8988T (cell line): Measurements from ENCODE around the gene ELAVL1.
"Not testable (repeated sequence)": the region's sequence is repeated elsewhere in the genome, so short reads cannot be mapped to it uniquely, and the experiment has no call there.

Experiments used
- DNase-seq: peaks from one replicate; pipeline ENCODE4 v3.0.0; 2011

Gene ELAVL1

GRCh38 chr19:7920519-7921301, 84.7 kb downstream of the ELAVL1 start:
- DNase-seq: peak; percentile 87

- DNase-seq: peak; percentile 89
These were observed 85.6 kb downstream of the ELAVL1 start, which contains the start of gene SNAPC2 for GRCh38 chr19:7919610-7920518. SNAPC2 (plus strand) TSS chr19:7920338; CDS start chr19:7920367, 29 bp downstream.

GRCh38 chr19:7918615-7919421, 86.6 kb downstream of the ELAVL1 start:
- DNase-seq: no peak

- not testable (repeated sequence) for DNase-seq
These were observed 87.3 kb downstream of the ELAVL1 start for GRCh38 chr19:7918062-7918614.

- no peak for DNase-seq
These were observed 88.0 kb downstream of the ELAVL1 start for GRCh38 chr19:7917267-7918061.

GRCh38 chr19:7916955-7917266, 88.5 kb downstream of the ELAVL1 start:
- no peak for DNase-seq

- peak; percentile 54 for DNase-seq
These were observed 89.1 kb downstream of the ELAVL1 start for GRCh38 chr19:7916103-7916954.

- no peak for DNase-seq
These were observed 90.0 kb downstream of the ELAVL1 start for GRCh38 chr19:7915250-7916102.

- DNase-seq: no peak
These were observed 90.8 kb downstream of the ELAVL1 start, which contains the start of gene TGFBR3L for GRCh38 chr19:7914598-7915045. TGFBR3L (plus strand) TSS chr19:7914830.

GRCh38 chr19:7914099-7914498, 91.3 kb downstream of the ELAVL1 start:
- DNase-seq: no peak

GRCh38 chr19:7913652-7914051, 91.8 kb downstream of the ELAVL1 start:
- DNase-seq: no peak

- no peak for DNase-seq
These were observed 92.5 kb downstream of the ELAVL1 start for GRCh38 chr19:7912697-7913564.

GRCh38 chr19:7912144-7912696, 93.2 kb downstream of the ELAVL1 start:
- DNase-seq: no peak

GRCh38 chr19:7911508-7912143, 93.8 kb downstream of the ELAVL1 start:
- no peak for DNase-seq

GRCh38 chr19:7910321-7911161, 94.9 kb downstream of the ELAVL1 start:
- DNase-seq: no peak

- DNase-seq: no peak
These were observed 95.9 kb downstream of the ELAVL1 start for GRCh38 chr19:7909471-7910067.
